GM23338 (cell line): ENCODE data around the gene HDAC9.

ENCODE experiments used
- CREB1 ChIP-seq: fragments of 250-450 bp; sonication (Bioruptor Pico); IDR thresholded peaks from 2 replicates; pipeline ENCODE4 v1.5.0; 2020; ENCODE audit warnings: low read depth, mild to moderate bottlenecking, moderate library complexity
- EZH2 ChIP-seq: fragments of 200-600 bp; sonication (generic); IDR thresholded peaks from one replicate; pipeline ENCODE4 v1.8.0; 2017; ENCODE audit warnings: antibody characterized with exemption, mild to moderate bottlenecking, low read depth; ENCODE audit not compliant: unreplicated experiment
- EZH2phosphoT487 ChIP-seq: fragments of 200-600 bp; sonication (generic); IDR thresholded peaks from one replicate; pipeline ENCODE4 v1.8.1; 2018; ENCODE audit warnings: antibody characterized with exemption; ENCODE audit not compliant: unreplicated experiment
- JUNB ChIP-seq: IDR thresholded peaks from one replicate; pipeline ENCODE4 v1.6.1; 2016; ENCODE audit warnings: antibody characterized with exemption; ENCODE audit not compliant: unreplicated experiment
- NANOG ChIP-seq: IDR thresholded peaks from 2 replicates; pipeline ENCODE4 v1.6.1; 2016; ENCODE audit warnings: antibody characterized with exemption, borderline replicate concordance
- POLR2AphosphoS5 ChIP-seq: IDR thresholded peaks from 2 replicates; pipeline ENCODE4 v1.6.1; 2016; ENCODE audit warnings: antibody characterized with exemption, low read depth
- STAT1 ChIP-seq: IDR thresholded peaks from one replicate; pipeline ENCODE4 v1.6.1; 2016; ENCODE audit warnings: antibody characterized with exemption; ENCODE audit not compliant: unreplicated experiment
- ZNF114 ChIP-seq: fragments of 250-450 bp; sonication (Bioruptor Pico); IDR thresholded peaks from 2 replicates; pipeline ENCODE4 v1.5.0; 2020; ENCODE audit warnings: mild to moderate bottlenecking, moderate library complexity
- ZNF331 ChIP-seq: fragments of 250-450 bp; sonication (Bioruptor Pico); IDR thresholded peaks from 2 replicates; pipeline ENCODE4 v1.5.0; 2020; ENCODE audit warnings: low read depth, mild to moderate bottlenecking, moderate library complexity
- TF ChIP-seq, protein P1 (sequence below), 2 experiments: fragments of 200-600 bp in 1 of 2; sonication (generic) in 1 of 2; conservative IDR thresholded peaks; 2 replicates each; pipeline versions ENCODE4 v1.5.1 to v1.6.1; 2016 to 2017; ENCODE audit warnings: antibody characterized with exemption in 2 of 2, low read depth in 2 of 2, mild to moderate bottlenecking in 2 of 2, moderate library complexity in 1 of 2
- TF ChIP-seq, protein P2 (sequence below): IDR thresholded peaks from one replicate; pipeline ENCODE4 v1.6.1; 2018; ENCODE audit warnings: antibody characterized with exemption; ENCODE audit not compliant: unreplicated experiment
- TF ChIP-seq, protein P3 (sequence below): IDR thresholded peaks from 2 replicates; pipeline ENCODE4 v1.6.1; 2016; ENCODE audit warnings: antibody characterized with exemption
- TF ChIP-seq, protein P4 (sequence below): fragments of 250-450 bp; sonication (Bioruptor Pico); IDR thresholded peaks from 2 replicates; pipeline ENCODE4 v1.5.0; 2020; ENCODE audit warnings: mild to moderate bottlenecking, moderate library complexity

DNA sequence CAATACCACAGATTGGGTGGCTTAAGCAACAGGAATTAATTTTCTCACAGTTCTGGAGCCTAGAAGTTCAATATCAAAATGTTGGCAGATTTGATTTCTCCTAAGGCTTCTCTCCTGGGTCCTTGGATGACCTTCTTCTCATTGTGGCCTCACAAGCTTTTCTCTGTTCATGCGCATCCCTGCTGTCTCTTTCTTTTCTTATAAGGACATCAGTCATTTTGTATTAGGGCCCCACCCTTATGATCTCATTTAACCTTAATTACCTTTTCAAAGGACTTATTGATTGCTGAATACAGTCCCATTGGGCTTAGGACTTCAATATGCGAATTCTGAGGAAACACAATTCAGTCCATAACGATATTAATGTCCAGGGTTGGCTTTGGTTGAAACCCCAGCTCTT is 285.4 kb downstream of the HDAC9 start:
- TF ChIP-seq EZH2phosphoT487 (no peak), EZH2 (no peak), JUNB (no peak), POLR2AphosphoS5 (no peak), CREB1 (no peak), ZNF114 (CRISPR knock-in tag) (no peak), ZNF331 (CRISPR knock-in tag) (no peak), STAT1 (no peak), NANOG (no peak)
- TF ChIP-seq, protein P1, sequence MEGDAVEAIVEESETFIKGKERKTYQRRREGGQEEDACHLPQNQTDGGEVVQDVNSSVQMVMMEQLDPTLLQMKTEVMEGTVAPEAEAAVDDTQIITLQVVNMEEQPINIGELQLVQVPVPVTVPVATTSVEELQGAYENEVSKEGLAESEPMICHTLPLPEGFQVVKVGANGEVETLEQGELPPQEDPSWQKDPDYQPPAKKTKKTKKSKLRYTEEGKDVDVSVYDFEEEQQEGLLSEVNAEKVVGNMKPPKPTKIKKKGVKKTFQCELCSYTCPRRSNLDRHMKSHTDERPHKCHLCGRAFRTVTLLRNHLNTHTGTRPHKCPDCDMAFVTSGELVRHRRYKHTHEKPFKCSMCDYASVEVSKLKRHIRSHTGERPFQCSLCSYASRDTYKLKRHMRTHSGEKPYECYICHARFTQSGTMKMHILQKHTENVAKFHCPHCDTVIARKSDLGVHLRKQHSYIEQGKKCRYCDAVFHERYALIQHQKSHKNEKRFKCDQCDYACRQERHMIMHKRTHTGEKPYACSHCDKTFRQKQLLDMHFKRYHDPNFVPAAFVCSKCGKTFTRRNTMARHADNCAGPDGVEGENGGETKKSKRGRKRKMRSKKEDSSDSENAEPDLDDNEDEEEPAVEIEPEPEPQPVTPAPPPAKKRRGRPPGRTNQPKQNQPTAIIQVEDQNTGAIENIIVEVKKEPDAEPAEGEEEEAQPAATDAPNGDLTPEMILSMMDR (conservative IDR thresholded peaks at IDR 0.05; ENCODE audit: low read depth in 2 of 2) = no peak
- TF ChIP-seq, protein P2, sequence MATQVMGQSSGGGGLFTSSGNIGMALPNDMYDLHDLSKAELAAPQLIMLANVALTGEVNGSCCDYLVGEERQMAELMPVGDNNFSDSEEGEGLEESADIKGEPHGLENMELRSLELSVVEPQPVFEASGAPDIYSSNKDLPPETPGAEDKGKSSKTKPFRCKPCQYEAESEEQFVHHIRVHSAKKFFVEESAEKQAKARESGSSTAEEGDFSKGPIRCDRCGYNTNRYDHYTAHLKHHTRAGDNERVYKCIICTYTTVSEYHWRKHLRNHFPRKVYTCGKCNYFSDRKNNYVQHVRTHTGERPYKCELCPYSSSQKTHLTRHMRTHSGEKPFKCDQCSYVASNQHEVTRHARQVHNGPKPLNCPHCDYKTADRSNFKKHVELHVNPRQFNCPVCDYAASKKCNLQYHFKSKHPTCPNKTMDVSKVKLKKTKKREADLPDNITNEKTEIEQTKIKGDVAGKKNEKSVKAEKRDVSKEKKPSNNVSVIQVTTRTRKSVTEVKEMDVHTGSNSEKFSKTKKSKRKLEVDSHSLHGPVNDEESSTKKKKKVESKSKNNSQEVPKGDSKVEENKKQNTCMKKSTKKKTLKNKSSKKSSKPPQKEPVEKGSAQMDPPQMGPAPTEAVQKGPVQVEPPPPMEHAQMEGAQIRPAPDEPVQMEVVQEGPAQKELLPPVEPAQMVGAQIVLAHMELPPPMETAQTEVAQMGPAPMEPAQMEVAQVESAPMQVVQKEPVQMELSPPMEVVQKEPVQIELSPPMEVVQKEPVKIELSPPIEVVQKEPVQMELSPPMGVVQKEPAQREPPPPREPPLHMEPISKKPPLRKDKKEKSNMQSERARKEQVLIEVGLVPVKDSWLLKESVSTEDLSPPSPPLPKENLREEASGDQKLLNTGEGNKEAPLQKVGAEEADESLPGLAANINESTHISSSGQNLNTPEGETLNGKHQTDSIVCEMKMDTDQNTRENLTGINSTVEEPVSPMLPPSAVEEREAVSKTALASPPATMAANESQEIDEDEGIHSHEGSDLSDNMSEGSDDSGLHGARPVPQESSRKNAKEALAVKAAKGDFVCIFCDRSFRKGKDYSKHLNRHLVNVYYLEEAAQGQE = no peak
- TF ChIP-seq, protein P3, sequence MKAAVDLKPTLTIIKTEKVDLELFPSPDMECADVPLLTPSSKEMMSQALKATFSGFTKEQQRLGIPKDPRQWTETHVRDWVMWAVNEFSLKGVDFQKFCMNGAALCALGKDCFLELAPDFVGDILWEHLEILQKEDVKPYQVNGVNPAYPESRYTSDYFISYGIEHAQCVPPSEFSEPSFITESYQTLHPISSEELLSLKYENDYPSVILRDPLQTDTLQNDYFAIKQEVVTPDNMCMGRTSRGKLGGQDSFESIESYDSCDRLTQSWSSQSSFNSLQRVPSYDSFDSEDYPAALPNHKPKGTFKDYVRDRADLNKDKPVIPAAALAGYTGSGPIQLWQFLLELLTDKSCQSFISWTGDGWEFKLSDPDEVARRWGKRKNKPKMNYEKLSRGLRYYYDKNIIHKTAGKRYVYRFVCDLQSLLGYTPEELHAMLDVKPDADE = no peak
- TF ChIP-seq, protein P4, sequence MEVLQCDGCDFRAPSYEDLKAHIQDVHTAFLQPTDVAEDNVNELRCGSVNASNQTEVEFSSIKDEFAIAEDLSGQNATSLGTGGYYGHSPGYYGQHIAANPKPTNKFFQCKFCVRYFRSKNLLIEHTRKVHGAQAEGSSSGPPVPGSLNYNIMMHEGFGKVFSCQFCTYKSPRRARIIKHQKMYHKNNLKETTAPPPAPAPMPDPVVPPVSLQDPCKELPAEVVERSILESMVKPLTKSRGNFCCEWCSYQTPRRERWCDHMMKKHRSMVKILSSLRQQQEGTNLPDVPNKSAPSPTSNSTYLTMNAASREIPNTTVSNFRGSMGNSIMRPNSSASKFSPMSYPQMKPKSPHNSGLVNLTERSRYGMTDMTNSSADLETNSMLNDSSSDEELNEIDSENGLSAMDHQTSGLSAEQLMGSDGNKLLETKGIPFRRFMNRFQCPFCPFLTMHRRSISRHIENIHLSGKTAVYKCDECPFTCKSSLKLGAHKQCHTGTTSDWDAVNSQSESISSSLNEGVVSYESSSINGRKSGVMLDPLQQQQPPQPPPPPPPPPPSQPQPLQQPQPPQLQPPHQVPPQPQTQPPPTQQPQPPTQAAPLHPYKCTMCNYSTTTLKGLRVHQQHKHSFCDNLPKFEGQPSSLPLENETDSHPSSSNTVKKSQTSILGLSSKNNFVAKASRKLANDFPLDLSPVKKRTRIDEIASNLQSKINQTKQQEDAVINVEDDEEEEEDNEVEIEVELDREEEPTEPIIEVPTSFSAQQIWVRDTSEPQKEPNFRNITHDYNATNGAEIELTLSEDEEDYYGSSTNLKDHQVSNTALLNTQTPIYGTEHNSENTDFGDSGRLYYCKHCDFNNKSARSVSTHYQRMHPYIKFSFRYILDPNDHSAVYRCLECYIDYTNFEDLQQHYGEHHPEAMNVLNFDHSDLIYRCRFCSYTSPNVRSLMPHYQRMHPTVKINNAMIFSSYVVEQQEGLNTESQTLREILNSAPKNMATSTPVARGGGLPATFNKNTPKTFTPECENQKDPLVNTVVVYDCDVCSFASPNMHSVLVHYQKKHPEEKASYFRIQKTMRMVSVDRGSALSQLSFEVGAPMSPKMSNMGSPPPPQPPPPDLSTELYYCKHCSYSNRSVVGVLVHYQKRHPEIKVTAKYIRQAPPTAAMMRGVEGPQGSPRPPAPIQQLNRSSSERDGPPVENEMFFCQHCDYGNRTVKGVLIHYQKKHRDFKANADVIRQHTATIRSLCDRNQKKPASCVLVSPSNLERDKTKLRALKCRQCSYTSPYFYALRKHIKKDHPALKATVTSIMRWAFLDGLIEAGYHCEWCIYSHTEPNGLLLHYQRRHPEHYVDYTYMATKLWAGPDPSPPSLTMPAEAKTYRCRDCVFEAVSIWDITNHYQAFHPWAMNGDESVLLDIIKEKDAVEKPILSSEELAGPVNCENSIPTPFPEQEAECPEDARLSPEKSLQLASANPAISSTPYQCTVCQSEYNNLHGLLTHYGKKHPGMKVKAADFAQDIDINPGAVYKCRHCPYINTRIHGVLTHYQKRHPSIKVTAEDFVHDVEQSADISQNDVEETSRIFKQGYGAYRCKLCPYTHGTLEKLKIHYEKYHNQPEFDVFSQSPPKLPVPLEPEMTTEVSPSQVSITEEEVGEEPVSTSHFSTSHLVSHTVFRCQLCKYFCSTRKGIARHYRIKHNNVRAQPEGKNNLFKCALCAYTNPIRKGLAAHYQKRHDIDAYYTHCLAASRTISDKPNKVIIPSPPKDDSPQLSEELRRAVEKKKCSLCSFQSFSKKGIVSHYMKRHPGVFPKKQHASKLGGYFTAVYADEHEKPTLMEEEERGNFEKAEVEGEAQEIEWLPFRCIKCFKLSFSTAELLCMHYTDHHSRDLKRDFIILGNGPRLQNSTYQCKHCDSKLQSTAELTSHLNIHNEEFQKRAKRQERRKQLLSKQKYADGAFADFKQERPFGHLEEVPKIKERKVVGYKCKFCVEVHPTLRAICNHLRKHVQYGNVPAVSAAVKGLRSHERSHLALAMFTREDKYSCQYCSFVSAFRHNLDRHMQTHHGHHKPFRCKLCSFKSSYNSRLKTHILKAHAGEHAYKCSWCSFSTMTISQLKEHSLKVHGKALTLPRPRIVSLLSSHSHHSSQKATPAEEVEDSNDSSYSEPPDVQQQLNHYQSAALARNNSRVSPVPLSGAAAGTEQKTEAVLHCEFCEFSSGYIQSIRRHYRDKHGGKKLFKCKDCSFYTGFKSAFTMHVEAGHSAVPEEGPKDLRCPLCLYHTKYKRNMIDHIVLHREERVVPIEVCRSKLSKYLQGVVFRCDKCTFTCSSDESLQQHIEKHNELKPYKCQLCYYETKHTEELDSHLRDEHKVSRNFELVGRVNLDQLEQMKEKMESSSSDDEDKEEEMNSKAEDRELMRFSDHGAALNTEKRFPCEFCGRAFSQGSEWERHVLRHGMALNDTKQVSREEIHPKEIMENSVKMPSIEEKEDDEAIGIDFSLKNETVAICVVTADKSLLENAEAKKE (CRISPR knock-in tag) = no peak
